Renal pelvis (tissue), 4 donors: ENCODE measurements around the gene GP1BB. TPM values are rescaled to one million over a fixed set of nuclear protein-coding genes. Genes with fewer than 3 reads are reported as not detected.
"Not testable (repeated sequence)": the region's sequence is repeated elsewhere in the genome, so short reads cannot be mapped to it uniquely, and the experiment has no call there.

Experiments used
- DNase-seq: peaks from one replicate; pipeline ENCODE4 v3.0.0-alpha.2; 2013
- polyA plus RNA-seq, 3 donors: library from polyadenylated mRNA; unstranded; fragments of 120-200 nt; gene quantifications; one replicate each; pipeline ENCODE4 v1.2.1, GENCODE V29; 2013; ENCODE audit not compliant: insufficient read length in 3 of 3

The GP1BB gene
- polyA plus RNA-seq, 3 donors, result 1.1 to 6.4 (median 4.8) TPM

DNA sequence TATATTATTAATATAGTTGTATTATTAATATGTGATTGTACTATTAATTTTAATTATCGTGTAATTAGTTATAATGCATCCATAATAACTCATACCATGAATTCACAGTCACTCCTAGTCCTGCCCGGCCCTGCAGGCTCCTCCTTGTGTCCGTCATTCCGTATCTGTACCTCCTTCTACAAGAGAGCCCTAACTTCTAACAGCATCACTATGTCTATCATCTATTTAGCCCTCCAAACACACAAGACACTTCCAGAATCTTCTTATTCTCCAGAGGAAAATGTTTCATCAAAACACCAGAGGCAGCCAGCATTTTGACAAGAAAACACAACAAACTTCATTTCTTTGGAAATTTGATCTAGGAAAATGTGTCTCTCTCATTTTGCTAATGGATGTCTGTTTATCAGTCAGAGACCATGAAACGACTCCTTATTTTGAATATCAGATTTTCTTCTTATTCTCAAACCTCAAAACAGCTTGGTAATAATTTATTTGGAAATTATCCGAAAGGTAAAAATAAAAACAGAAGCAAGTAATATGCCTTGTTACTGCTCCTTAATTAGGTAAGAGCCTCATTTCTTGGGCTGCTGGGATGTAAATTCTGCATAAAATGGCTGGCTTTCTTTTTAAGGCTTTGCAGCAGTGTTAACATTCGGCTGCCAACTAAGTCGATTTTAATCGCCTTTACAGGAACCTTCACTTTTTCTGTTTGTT is 32.2 kb upstream of the GP1BB start:
- no peak for DNase-seq

- DNase-seq, result peak; percentile 40
Observed at GRCh38 chr22:19691721-19692341, 31.5 kb upstream of the GP1BB start.

- no peak for DNase-seq
Observed at GRCh38 chr22:19693581-19693980, 29.8 kb upstream of the GP1BB start.

- no peak for DNase-seq
Observed at GRCh38 chr22:19693981-19694670, 29.2 kb upstream of the GP1BB start.

- DNase-seq, result no peak
Observed at GRCh38 chr22:19694696-19695095, 28.6 kb upstream of the GP1BB start.

DNA sequence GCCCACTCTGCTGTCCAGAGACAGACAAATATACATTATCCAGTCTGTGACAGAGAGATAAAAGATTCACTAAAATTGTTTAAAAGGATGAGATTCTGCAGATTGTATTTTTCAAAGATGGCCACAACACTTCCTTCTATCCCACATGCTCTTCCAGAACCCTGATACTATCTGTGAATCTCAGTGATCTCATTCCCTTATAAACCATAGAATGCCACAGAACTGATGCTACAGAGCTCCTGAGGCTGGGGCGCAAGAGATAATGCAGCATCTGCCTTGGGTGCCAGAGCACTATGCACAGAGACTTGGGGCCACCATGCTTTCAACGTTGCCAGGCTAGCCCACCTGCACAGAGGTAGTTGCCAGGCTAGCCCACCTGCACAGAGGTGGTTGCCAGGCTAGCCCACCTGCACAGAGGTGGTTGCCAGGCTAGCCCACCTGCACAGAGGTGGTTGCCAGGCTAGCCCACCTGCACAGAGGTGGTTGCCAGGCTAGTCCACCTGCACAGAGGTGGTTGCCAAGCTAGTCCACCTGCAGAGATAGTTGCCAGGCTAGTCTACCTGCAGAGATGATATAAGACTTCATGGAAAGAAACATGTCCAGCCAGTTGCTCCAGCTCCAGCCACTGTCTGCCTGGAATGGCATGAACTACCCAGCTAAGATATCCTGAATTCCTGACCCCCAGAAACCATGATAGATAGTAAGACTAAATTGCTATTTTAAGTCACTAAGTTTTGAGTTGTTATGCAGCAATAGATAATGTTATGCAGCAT is 26.6 kb upstream of the GP1BB start:
- DNase-seq, result no peak

DNA sequence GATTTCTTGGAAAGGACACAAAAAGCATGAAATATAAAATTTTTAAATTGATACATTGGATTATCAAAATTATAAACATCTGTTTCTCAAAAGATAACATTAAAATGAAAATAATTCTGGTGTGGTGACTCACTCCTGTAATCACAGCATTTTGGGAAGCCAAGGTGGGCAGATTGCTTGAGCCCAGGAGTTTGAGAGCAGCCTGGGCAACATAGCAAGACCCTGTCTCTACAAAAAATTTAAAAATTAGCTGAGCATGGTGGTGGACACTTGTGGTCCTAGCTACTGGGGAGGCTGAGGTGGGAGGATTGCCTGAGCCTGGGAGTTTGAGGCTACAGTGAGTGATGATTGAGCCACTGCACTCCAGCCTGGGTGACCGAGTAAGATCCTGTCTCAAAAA is 25.5 kb upstream of the GP1BB start:
- DNase-seq, result not testable (repeated sequence)

DNA sequence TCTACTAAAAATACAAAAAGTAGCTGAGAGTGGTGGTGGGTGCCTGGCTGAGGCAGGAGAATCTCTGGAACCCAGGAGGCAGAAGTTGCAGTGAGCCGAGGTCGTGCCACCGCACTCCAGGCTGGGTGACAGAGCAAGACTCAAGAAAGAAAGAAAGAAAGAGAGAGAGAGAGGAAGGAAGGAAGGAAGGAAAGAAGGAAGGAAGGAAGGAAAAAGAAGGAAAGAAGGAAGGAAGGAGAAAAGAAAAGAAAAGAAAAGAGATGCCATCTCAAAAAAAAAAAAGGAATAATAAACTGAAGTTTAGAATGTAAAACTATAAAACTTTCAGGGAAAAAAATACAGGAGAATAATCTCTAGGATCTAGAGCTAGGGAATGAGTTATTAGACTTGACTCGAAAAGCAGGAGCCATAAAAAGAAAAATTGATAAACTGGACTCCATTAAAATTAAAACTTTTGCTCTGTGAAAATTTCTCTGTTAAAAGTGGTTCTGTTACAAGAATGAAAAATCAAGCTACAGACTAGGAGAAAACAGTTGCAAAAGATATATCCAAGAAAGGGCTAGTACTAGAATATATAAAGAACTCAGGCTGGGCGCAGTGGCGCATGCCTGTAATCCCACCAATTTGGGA is 22.4 kb upstream of the GP1BB start:
- no peak for DNase-seq

DNA sequence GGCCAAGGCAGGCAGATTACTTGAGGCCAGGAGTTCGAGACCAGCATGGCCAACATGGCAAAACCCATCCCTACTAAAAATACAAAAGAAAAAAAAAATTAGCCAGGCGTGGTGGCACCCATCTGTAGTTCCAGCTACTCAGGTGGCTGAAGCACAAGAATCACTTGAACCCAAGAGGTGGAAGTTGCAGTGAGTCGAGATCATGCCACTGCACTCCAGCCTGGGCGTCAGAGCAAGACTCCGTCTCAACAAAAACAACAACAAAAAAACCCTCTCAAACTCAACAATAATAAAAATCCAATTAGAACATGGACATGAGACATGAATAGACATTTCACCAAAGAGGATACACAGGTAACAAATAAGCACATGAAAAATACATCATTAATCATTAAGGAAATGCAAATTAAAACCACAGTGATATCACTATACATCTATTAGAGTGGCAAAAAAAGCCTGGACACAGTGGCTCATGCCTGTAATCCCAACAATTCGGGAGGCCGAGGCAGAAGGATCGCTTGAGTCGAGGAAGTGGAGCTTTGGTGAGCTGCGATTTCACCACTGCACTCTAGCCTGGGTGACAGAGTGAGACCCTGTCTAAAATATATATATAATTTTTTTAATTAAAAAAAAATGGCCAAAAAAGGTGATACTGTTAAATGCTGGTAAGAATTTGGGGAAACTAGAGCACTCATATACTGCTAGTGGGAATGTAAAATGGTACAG is 21.8 kb upstream of the GP1BB start:
- DNase-seq, result no peak

DNA sequence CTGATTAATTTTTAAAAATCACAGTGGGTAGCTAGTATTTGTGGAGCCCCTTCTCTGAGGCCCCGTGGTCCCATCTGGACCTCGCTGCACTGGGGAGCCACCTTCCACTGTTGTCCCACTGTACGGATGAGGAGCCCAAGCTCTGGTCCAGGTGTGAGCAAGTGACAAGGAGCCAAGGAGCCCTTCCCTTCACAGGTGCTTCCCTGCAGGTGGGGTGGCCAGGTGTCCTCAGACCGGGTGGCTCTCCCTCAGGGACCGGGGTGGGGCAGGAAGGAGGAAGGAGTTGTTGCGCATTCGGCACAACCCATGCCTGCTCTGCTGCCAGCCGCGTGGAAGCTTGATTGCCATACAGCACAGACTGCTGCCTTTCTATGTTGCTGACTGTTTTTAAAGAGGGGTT is 19.5 kb upstream of the GP1BB start:
- DNase-seq, result no peak

GRCh38 chr22:19704355-19705015 is 18.9 kb upstream of the GP1BB start:
- no peak for DNase-seq

DNA sequence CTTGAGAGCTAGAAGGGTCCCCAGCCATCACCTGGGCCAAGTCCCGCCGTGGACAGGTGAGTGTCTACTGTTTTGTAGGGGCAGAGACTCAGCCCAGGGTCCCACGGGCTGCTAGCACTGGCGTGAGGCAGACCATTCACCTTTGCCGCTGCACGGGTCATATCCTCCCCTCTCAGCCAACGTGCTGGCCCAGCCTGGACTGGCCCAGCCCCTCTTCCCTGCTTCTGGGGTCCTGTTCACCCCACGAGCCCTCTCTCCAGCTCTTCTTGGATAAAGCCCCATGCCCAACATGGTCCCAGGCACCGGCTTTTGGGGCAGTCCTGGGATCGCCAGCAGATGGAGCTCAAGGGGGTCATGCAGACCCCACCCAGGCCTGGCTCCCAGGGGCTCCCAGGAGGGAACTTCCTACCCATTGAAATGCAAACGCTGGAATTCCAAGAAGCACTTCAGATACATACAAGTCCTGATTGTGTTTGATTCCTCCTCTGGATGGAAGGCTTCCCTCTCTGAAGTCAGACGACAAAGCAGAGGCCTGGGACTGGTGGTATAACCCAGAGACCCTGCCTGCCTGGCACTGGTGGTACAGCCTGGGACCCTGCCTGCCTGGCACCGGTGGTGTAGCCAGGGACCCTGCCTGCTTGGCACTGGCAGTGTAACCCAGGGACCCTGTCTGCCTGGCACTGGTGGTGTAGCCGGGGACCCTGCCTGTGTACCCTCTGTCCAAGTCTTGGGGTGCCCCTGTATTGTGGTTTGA is 18.0 kb upstream of the GP1BB start:
- no peak for DNase-seq

- DNase-seq, result no peak
Observed at GRCh38 chr22:19706661-19707151, 16.6 kb upstream of the GP1BB start.

DNA sequence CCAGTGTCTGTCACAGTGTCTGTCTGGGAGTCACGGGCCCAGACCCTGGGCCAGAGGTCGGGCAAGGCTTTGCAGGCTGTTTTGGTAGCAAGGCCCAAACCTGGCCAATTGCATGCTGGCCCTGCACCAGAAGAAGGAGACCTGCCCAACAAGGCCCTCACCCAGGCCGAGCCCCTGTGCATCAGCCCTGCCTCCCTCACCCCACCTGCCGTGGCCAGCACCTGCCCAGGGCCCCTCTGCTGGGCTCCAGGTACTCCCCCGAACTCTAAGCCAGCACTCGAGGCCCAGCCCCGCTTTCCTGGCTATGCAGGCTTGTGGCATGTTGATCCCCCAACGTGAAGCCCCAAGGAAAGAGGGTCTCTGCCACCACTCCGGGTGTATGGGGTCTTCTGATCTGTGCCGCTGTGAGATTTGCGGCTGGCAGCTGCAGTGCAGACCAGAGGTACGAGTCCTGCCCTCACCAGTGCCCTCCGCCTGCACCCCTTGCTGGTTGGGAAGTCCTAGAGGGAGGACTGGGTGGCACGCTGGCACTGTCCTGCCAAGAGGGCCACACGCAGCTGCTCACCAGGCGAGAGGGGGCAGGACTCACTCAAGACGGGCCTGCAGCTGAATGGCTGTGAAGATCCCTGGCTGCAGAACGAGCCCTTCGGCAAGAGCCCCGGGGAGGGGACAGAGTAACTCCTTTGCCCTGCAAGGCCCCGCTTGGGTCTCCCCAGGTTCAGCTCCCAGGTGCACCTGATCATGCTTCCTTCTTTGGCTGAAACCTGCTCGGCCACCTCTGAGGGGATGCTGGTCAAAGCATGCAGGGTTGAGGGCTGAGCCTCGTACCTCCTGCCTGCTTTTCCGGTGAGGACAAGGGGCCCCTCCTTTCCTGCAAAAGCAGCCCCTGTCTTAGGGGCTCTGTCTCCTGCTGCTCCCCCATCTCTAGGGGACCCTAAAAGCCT is 15.7 kb upstream of the GP1BB start:
- no peak for DNase-seq

DNA sequence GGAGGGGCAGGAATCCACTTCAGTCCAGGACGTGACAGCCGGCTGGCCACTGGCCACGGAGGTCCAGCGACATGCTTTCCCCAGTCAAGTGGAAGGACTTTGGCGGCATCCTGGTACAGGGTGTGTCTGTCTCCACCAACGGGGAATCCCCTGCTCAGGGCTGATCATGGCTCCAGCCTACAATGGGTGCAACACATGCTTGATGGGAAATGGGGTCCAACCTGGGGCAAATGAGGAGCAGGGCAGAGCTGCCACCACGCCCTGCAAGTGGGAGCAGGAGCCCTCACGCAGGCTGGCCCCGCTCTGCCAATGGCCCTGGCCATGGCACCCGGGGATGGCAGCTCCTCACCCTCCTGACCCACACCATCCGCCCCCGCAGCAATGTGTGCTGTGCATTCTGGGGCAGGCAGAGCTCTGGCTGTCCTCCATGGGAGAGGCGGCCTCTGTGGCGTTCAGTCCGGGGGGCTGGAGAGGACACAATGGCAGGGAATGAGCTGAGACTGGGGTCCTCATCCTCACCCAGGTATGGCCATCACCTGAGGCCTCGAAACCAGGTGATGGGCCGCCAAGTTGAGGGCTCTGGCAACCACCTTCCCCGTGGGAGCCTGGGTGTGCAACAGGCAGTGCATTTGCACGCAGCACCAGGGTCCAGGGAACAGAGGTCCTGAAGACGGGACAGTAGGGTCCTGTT is 14.9 kb upstream of the GP1BB start:
- no peak for DNase-seq

DNA sequence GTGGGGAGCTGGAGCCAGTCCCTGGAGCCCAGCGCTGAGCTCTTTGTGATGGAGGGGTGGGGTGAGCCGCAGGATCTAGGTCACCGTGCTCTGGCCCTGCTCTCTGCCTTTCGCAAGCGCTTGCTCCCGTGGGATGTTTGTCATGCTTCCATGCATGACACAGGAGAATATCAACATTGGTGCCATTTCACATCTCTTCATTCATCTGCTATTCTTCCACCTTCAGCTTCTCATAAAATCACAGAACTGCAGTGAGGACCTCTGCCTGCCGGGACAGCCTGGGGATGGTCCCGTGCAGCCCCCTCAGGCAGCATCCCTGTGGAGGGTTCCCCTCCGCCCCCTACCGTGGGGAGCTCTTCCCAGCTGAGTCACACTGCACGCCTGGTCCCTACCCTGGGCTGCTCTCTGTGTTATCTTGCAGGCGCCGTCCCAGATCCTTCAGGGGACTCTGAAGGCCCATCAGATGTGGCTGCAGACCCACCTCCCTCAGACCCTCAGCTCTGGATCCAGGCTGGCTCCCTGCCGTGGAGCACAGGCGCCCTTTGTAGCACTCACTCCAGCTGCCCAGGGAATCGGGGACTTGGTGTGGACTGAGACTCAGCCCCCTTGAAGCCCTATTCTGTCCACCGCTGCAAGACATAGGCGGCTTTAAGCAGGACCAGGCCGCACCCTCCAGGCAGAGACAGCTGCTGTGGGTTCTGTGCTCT is 14.1 kb upstream of the GP1BB start:
- no peak for DNase-seq
